ENCODE results near the gene STAT2.

DNA sequence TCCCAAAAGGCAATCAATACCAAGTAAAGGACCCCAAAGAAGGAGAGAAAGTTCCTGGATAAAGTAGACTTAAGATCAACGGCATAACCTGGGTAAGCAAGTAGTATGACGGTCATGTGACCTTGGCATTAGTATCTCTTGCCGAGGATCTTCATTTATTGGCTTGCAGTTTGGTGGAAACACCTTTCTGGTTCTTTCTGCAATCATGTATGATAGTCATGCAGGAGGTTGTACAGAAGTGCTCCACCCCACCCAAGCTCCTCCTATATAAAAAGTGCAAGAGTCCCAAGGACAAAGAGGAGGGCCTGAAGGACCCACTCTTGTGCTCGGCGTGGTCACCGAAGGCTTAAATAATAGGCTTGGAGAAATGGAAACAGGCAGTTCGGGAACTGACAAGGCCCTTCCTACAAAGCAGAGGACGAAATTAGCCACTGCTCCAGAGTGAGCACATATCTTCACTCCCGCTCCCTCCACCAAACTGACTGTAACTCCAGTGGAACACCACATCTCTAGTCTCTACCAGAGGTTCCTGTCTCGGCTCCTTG lies 60.5 kb downstream of the STAT2 start:
- TF ChIP-seq CTCF (IDR thresholded peaks at IDR 0.05; ENCODE audit: low read depth, low read length) (no peak), EZH2phosphoT487 (IDR thresholded peaks at IDR 0.05; ENCODE audit: low read depth) (no peak)
